BJ (cell line): ENCODE results near the gene TNF. TPM values are rescaled to one million over a fixed set of nuclear protein-coding genes. Genes with fewer than 3 reads are reported as not detected.

Experiments
- CTCF ChIA-PET: fragments of 350-600 bp; formaldehyde crosslinking; extraction: SDS; loops from one replicate; lab custom pipeline; 2021; ENCODE audit warnings: antibody characterized with exemption, inconsistent platforms; lab: Yijun Ruan, JAX
- POLR2A ChIA-PET: fragments of 300-600 bp; sonication (Branson Sonifier 250); formaldehyde crosslinking; extraction: SDS; loops from one replicate; lab custom pipeline; 2021; ENCODE audit warnings: antibody characterized with exemption; lab: Charles Lee
- DNase-seq: peaks from one replicate; pipeline ENCODE4 v3.0.0-alpha.2; 2011; ENCODE audit warnings: low read depth
- H3K27me3 ChIP-seq: 2 replicates; pipeline ENCODE4 v1.6.0; 2011; ENCODE audit warnings: low read length; ENCODE audit not compliant: control insufficient read depth, insufficient read depth
- H3K36me3 ChIP-seq: 2 replicates; pipeline ENCODE4 v1.5.1; 2011; ENCODE audit warnings: low read length; ENCODE audit not compliant: control insufficient read depth, insufficient read depth
- H3K4me3 ChIP-seq: 2 replicates; pipeline ENCODE4 v1.5.1; 2011; ENCODE audit warnings: low read depth, mild to moderate bottlenecking, control low read depth, low read length
- polyA plus RNA-seq: library from polyadenylated mRNA; depleted of rRNA; stranded (reverse); fragments of >200 nt; gene quantifications from 2 replicates; pipeline ENCODE4 v1.2.3, GENCODE V29; 2011
- TF ChIP-seq, protein P1 (sequence below): IDR thresholded peaks from 2 replicates; pipeline ENCODE4 v1.5.1; 2011; ENCODE audit warnings: low read depth, mild to moderate bottlenecking, control low read depth, inconsistent platforms, low read length, moderate library complexity; ENCODE audit not compliant: insufficient read depth

The TNF gene
- polyA plus RNA-seq, 1 experiment = not detected

DNA sequence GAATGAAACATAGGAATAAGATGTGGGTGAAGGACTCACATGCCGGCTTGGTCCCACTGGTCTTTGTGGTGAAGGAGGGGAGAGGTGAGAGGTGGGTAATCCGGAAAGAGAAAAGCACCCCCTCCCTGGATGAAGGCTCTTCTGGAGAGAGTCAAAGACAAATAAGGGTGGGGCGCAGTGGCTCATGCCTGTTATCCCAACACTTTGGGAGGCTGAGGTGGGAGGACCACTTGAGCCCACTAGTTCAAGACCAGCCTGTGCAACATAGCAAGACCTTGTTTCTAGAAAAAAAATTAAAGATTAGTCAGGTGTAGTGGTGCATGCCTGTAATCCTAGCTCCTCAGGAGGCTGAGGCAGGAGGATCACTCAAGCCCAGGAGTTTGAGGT is 3.7 kb downstream of the TNF start:
- no peak overlapping the region for H3K4me3 ChIP-seq
- ChIA-PET CTCF (interaction anchor here (3.0 to 15.5 kb wide), 4 partner anchors 10 to 31 kb away, joined by 12 to 182 read pairs (median 100); partner anchors contain the start of genes ATP6V1G2, LTA, NCR3 and NFKBIL1), POLR2A (no interaction called here)
- H3K27me3 ChIP-seq = no peaks in the 10 kb centered on the region
- no peaks in the 10 kb centered on the region for H3K36me3 ChIP-seq
- no peak for DNase-seq
- TF ChIP-seq, protein P1, sequence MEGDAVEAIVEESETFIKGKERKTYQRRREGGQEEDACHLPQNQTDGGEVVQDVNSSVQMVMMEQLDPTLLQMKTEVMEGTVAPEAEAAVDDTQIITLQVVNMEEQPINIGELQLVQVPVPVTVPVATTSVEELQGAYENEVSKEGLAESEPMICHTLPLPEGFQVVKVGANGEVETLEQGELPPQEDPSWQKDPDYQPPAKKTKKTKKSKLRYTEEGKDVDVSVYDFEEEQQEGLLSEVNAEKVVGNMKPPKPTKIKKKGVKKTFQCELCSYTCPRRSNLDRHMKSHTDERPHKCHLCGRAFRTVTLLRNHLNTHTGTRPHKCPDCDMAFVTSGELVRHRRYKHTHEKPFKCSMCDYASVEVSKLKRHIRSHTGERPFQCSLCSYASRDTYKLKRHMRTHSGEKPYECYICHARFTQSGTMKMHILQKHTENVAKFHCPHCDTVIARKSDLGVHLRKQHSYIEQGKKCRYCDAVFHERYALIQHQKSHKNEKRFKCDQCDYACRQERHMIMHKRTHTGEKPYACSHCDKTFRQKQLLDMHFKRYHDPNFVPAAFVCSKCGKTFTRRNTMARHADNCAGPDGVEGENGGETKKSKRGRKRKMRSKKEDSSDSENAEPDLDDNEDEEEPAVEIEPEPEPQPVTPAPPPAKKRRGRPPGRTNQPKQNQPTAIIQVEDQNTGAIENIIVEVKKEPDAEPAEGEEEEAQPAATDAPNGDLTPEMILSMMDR = no peak

DNA sequence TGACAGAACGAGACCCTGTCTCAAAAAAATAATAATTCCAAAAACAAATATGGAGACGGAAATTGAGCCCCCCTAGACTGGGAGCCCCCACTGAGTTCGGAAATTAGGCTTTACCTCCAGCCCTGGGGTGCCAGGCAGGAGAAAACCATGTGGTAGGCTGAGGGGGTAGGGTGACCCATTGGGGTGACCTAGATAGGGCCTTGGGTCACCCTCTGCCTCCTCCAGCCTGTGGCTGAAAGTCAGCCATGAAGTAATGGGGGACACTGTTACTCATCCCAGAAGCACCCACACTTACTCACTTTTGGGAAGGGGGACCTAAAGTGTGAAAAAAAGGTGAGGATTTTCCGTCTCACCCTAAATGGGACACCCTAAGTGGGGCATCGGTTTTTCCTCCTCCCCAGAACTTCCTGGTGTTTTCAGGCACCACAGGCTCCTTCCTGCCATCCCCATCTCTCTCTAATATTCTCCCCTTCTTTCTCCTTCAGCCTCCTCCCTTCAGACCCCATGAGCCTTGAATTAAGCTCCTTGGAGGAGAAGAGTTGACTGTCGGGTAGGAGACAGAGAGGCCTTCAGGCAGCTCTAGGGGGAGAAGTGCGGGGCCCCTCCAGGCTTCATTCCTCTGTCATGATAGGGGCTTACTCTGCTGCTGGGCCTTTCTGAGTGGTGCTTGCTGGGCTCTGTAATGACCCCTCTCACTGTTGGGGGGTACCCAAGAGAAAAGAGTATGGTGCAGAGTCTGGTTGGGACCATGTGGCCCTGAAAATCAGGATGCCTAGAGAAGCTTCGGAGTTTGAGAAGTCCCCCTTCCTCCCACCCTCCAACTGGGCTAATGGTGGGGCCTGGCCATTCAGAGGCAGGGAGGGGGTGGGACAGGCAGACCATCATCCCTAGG is 4.4 kb downstream of the TNF start:
- ChIA-PET CTCF (interaction anchor here (0.8 to 15.5 kb wide), 17 partner anchors 10 to 87 kb away, joined by 3 to 182 read pairs (median 4); partner anchors contain the start of genes ATP6V1G2, DDX39B, LTA and NCR3), POLR2A (no interaction called here)
- H3K27me3 ChIP-seq = no peaks in the 10 kb centered on the region
- no peaks in the 10 kb centered on the region for H3K36me3 ChIP-seq
- TF ChIP-seq, protein P1 = no peak
- no peak for DNase-seq
- no peak overlapping the region for H3K4me3 ChIP-seq

DNA sequence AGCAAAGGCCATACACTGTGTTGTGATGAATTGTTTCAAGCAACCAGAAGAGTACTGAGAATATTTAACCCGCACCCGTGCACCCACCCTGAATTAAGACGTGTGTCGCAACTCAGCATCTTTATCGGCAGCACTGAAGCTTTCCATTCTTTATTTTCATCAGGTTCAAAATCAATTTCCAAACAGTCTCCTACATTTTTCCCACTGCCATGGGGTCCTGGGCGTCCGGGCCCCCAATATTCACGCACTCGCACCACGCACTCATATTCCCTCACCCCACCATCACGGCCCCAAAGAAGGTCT is 5.0 kb downstream of the TNF start:
- CTCF ChIA-PET = interaction anchor here (0.8 to 15.5 kb wide), 18 partner anchors 9 to 88 kb away, joined by 3 to 182 read pairs (median 4); partner anchors contain the start of genes ATP6V1G2, DDX39B, LTA and NCR3
- POLR2A ChIA-PET = interaction anchor here (0.6 kb wide), 1 partner anchor 331 kb away, joined by 5 read pairs; no protein-coding TSS in a partner anchor
- TF ChIP-seq, protein P1 = no peak
- H3K4me3 ChIP-seq = peak overlapping the region; percentile 75
- H3K27me3 ChIP-seq = no peaks in the 10 kb centered on the region
- no peaks in the 10 kb centered on the region for H3K36me3 ChIP-seq
- no peak for DNase-seq

DNA sequence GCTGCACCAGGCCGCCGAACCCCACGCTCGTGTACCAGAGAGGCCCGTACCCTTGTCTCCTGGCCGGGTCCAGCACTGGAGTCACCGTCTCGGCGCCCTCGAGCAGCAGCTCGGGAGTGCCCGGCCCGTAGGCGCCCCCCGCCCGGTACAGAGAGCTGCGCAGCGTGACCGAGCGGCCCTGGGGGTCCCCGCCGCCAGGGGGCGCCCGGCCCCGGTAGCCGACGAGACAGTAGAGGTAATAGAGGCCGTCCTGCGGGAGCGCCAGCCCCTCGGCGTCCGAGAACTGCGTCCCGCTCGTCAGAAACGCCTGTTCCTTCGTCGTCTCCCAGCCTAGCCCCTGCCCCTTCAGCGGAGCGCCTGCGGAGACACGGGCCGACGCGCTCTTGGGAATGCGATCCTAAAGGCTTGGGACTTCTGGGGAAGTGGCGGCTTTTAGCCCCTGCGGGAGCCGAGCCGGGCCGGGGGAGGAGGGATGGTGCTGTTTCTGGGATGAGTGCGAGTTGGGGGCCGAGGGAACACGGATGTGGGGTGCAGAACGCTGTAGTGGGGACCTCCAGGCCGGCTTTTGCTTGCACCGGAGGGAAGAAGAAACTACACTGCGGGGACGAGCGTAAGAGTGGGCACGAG is 5.6 kb downstream of the TNF start:
- no peak for DNase-seq
- peak overlapping the region; percentile 75 for H3K4me3 ChIP-seq
- H3K27me3 ChIP-seq = no peaks in the 10 kb centered on the region
- TF ChIP-seq, protein P1 = peak; percentile 88
- H3K36me3 ChIP-seq = no peaks in the 10 kb centered on the region
- CTCF ChIA-PET = interaction anchor here (0.8 to 15.5 kb wide), 22 partner anchors 9 to 88 kb away, joined by 3 to 182 read pairs (median 4); partner anchors contain the start of genes ATP6V1G2, DDX39B, LTA and NCR3
- POLR2A ChIA-PET = interaction anchor here (0.6 kb wide), 1 partner anchor 331 kb away, joined by 5 read pairs; no protein-coding TSS in a partner anchor
